Uterus (tissue), 2 donors: Measurements from ENCODE around the gene MAMDC4.

ENCODE experiments used
- POLR2A ChIP-seq, 2 donors: fragments of 450-650 bp; IDR thresholded peaks; one replicate each; pipeline ENCODE4 v1.6.1; 2016; ENCODE audit warnings: antibody characterized with exemption in 2 of 2, mild to moderate bottlenecking in 1 of 2, moderate library complexity in 1 of 2
- TF ChIP-seq, protein P1 (sequence below), 4 experiments: fragments of 200-600 bp in 2 of 4; fragments of 450-650 bp in 2 of 4; sonication (generic) in 2 of 4; IDR thresholded peaks; one replicate each; pipeline ENCODE4 v1.5.1; 2016 to 2019; ENCODE audit warnings: antibody characterized with exemption in 4 of 4, mild to moderate bottlenecking in 2 of 4, moderate library complexity in 1 of 4

DNA sequence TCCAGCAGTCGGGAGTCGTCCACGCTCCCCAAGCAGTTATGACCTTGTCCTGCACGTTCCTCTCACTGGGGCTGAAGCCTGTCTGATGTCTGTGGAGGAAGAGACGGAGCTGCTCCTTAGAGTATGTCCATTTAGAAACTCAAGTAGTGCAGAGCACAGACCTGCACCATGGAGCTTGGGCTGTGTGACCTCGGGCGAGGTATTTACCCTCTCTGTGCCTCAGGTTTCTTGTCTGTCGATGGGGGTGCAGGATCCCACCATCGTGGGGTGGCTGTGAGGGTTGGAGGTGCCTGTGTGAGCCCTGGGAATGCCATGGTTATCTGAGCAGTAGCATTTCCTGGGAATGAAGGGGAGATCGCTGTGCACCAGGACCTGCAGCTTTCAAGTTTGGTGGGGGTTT is 48.4 kb downstream of the MAMDC4 start:
- TF ChIP-seq, protein P1, sequence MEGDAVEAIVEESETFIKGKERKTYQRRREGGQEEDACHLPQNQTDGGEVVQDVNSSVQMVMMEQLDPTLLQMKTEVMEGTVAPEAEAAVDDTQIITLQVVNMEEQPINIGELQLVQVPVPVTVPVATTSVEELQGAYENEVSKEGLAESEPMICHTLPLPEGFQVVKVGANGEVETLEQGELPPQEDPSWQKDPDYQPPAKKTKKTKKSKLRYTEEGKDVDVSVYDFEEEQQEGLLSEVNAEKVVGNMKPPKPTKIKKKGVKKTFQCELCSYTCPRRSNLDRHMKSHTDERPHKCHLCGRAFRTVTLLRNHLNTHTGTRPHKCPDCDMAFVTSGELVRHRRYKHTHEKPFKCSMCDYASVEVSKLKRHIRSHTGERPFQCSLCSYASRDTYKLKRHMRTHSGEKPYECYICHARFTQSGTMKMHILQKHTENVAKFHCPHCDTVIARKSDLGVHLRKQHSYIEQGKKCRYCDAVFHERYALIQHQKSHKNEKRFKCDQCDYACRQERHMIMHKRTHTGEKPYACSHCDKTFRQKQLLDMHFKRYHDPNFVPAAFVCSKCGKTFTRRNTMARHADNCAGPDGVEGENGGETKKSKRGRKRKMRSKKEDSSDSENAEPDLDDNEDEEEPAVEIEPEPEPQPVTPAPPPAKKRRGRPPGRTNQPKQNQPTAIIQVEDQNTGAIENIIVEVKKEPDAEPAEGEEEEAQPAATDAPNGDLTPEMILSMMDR (IDR thresholded peaks at IDR 0.05) = no peak
- TF ChIP-seq POLR2A (IDR thresholded peaks at IDR 0.05) = no peak
